Adrenal gland (tissue), 5 donors: ENCODE data around the gene COL8A1.

Experiments used
- CTCF ChIP-seq, 6 experiments: fragments of 450-650 bp in 4 of 6; fragments of 200-600 bp in 2 of 6; sonication (generic) in 1 of 6; IDR thresholded peaks; 1 replicate in 5 of 6; 2 replicates in 1 of 6; pipeline versions ENCODE4 v1.5.1 to v1.8.0; 2016 to 2021; ENCODE audit warnings: antibody characterized with exemption in 6 of 6, mild to moderate bottlenecking in 2 of 6, moderate library complexity in 1 of 6
- POLR2A ChIP-seq, 2 donors: fragments of 450-650 bp; IDR thresholded peaks; one replicate each; pipeline ENCODE4 v1.6.1; 2017; ENCODE audit warnings: antibody characterized with exemption in 2 of 2, mild to moderate bottlenecking in 2 of 2, moderate library complexity in 1 of 2
- donor health status: DM: no; HTN: no; CAD: no.

- TF ChIP-seq CTCF (IDR thresholded peaks at IDR 0.05) (no peak), POLR2A (IDR thresholded peaks at IDR 0.05) (no peak)
These were observed 40.5 kb downstream of the COL8A1 start for GRCh38 chr3:99678896-99679295.
